Gastroesophageal sphincter (tissue), 4 donors: ENCODE measurements around the gene TBXT. TPM values are rescaled to one million over a fixed set of nuclear protein-coding genes. Genes with fewer than 3 reads are reported as not detected.

Source experiments
- ATAC-seq: fragments of 150-250 bp; one replicate; pipeline ENCODE4 v1.9.1; 2016; ENCODE audit warnings: mild to moderate bottlenecking, moderate library complexity
- H3K27ac ChIP-seq, 4 donors: fragments of 200-600 bp; sonication (generic) in 3 of 4; 1 replicate in 3 of 4; 2 replicates in 1 of 4; pipeline ENCODE4 v1.5.1; 2016 to 2019
- H3K27me3 ChIP-seq: fragments of 200-600 bp; sonication (generic); one replicate; pipeline ENCODE4 v1.5.1; 2019
- H3K36me3 ChIP-seq, 2 donors: fragments of 200-600 bp; sonication (generic); one replicate each; pipeline ENCODE4 v1.5.1; 2019; ENCODE audit warnings: control low read depth in 1 of 2
- H3K4me1 ChIP-seq, 3 donors: fragments of 200-600 bp; sonication (generic); 1 replicate in 2 of 3; 2 replicates in 1 of 3; pipeline ENCODE4 v1.5.1; 2016 to 2019; ENCODE audit warnings: control low read depth in 2 of 3
- H3K4me3 ChIP-seq, 2 donors: fragments of 200-600 bp; sonication (generic); one replicate each; pipeline ENCODE4 v1.5.1; 2019; ENCODE audit warnings: mild to moderate bottlenecking in 1 of 2, moderate library complexity in 1 of 2
- H3K9me3 ChIP-seq, 3 donors: fragments of 200-600 bp; sonication (generic); one replicate each; pipeline ENCODE4 v1.5.1; 2017 to 2019; ENCODE audit warnings: control low read depth in 2 of 3
- CTCF ChIP-seq, 4 experiments: fragments of 200-600 bp in 2 of 4; fragments of 450-650 bp in 2 of 4; sonication (generic) in 1 of 4; IDR thresholded peaks; one replicate each; pipeline ENCODE4 v1.5.1; 2017 to 2019; ENCODE audit warnings: antibody characterized with exemption in 4 of 4, mild to moderate bottlenecking in 2 of 4, moderate library complexity in 2 of 4
- EP300 ChIP-seq: sonication (generic); formaldehyde crosslinking; IDR thresholded peaks from one replicate; pipeline ENCODE4 v1.6.1; 2017; ENCODE audit warnings: antibody characterized with exemption, mild to moderate bottlenecking
- POLR2A ChIP-seq, 2 donors: fragments of 450-650 bp; IDR thresholded peaks; one replicate each; pipeline ENCODE4 v1.6.1; 2017; ENCODE audit warnings: antibody characterized with exemption in 2 of 2, mild to moderate bottlenecking in 2 of 2, moderate library complexity in 1 of 2
- POLR2AphosphoS5 ChIP-seq: sonication (generic); formaldehyde crosslinking; IDR thresholded peaks from one replicate; pipeline ENCODE4 v1.6.1; 2017; ENCODE audit warnings: antibody characterized with exemption
- WGBS, 2 donors: methylation state at CpG; one replicate each; pipeline ENCODE4 v1.1.5; 2018; ENCODE audit warnings: low coverage in 1 of 2; 5-methylcytosine and 5-hydroxymethylcytosine counted together
- total RNA-seq, 4 donors: library from RNA; depleted of rRNA; stranded (reverse); fragments of >200 nt; gene quantifications; one replicate each; pipeline ENCODE4 v1.1.0, GENCODE V29; 2016

TBXT gene
- total RNA-seq, 4 donors from 2014 or later, result not detected

- no peak overlapping the region for H3K27ac ChIP-seq
- no peak for ATAC-seq
- H3K27me3 ChIP-seq, result peaks cover 27% of the 10 kb centered on the region
- H3K4me1 ChIP-seq, result no peaks in the 10 kb centered on the region
- 47 to 68% methylated on average over 5 of the region's 5 CpGs for WGBS, 2 donors
- H3K9me3 ChIP-seq, result peaks cover 0 to 23% (median 0%) of the 10 kb centered on the region in 3 donors
- no peak overlapping the region for H3K4me3 ChIP-seq
- TF ChIP-seq CTCF (IDR thresholded peaks at IDR 0.05), result no peak
- TF ChIP-seq POLR2A (IDR thresholded peaks at IDR 0.05), result no peak
- no peak for TF ChIP-seq EP300
- TF ChIP-seq POLR2AphosphoS5, result no peak
- H3K36me3 ChIP-seq, result no peaks in the 10 kb centered on the region
Measured at GRCh38 chr6:166153966-166154365, 13.7 kb downstream of the TBXT start.

GRCh38 chr6:166152660-166153059 is 15.0 kb downstream of the TBXT start:
- Histone ChIP-seq H3K4me1 (no peaks in the 10 kb centered on the region), H3K27me3 (peaks cover 30% of the 10 kb centered on the region), H3K36me3 (no peaks in the 10 kb centered on the region), H3K9me3 (peaks cover 0 to 25% (median 0%) of the 10 kb centered on the region in 3 donors), H3K4me3 (no peak overlapping the region), H3K27ac (no peak overlapping the region)
- WGBS, 2 donors, result 56 to 58% methylated on average over 2 to 3 of the region's 3 CpGs
- TF ChIP-seq EP300 (no peak), CTCF (IDR thresholded peaks at IDR 0.05) (no peak), POLR2AphosphoS5 (no peak), POLR2A (IDR thresholded peaks at IDR 0.05) (no peak)
- no peak for ATAC-seq

GRCh38 chr6:166151798-166152197 is 15.9 kb downstream of the TBXT start:
- no peak for ATAC-seq
- no peak overlapping the region for H3K4me3 ChIP-seq
- H3K27me3 ChIP-seq, result peaks cover 30% of the 10 kb centered on the region
- H3K4me1 ChIP-seq, result no peaks in the 10 kb centered on the region
- H3K9me3 ChIP-seq, result peaks cover 0 to 25% (median 0%) of the 10 kb centered on the region in 3 donors
- H3K36me3 ChIP-seq, result no peaks in the 10 kb centered on the region
- 64 to 70% methylated on average over 1 of the region's 1 CpG for WGBS, 2 donors
- no peak for TF ChIP-seq POLR2A (IDR thresholded peaks at IDR 0.05)
- no peak for TF ChIP-seq CTCF (IDR thresholded peaks at IDR 0.05)
- no peak overlapping the region for H3K27ac ChIP-seq

GRCh38 chr6:166145751-166146150 is 21.9 kb downstream of the TBXT start:
- Histone ChIP-seq H3K4me1 (no peaks in the 10 kb centered on the region), H3K36me3 (no peaks in the 10 kb centered on the region), H3K27ac (no peak overlapping the region), H3K9me3 (peaks cover 0 to 20% (median 0%) of the 10 kb centered on the region in 3 donors), H3K27me3 (peaks cover 14% of the 10 kb centered on the region), H3K4me3 (no peak overlapping the region)
- 73 to 77% methylated on average over 5 of the region's 5 CpGs for WGBS, 2 donors
- no peak for TF ChIP-seq POLR2AphosphoS5
- no peak for TF ChIP-seq CTCF (IDR thresholded peaks at IDR 0.05)
- TF ChIP-seq POLR2A (IDR thresholded peaks at IDR 0.05), result no peak
- no peak for TF ChIP-seq EP300
- no peak for ATAC-seq

GRCh38 chr6:166143011-166143410 is 24.6 kb downstream of the TBXT start:
- Histone ChIP-seq H3K4me3 (no peak overlapping the region), H3K36me3 (no peaks in the 10 kb centered on the region), H3K27me3 (no peaks in the 10 kb centered on the region), H3K4me1 (no peaks in the 10 kb centered on the region), H3K27ac (no peak overlapping the region), H3K9me3 (peaks cover 0 to 9% (median 0%) of the 10 kb centered on the region in 3 donors)
- TF ChIP-seq POLR2A (IDR thresholded peaks at IDR 0.05) (no peak), CTCF (IDR thresholded peaks at IDR 0.05) (no peak), POLR2AphosphoS5 (no peak), EP300 (no peak)
- no peak for ATAC-seq
- 0% methylated on average over 2 of the region's 2 CpGs; no CpG with 5 or more reads in 1 of the 2 donors for WGBS, 2 donors
